Liver (tissue), 9 donors: ENCODE results near the gene CYP2S1. TPM values are rescaled to one million over a fixed set of nuclear protein-coding genes. Genes with fewer than 3 reads are reported as not detected.
"Not testable (repeated sequence)": the region's sequence is repeated elsewhere in the genome, so short reads cannot be mapped to it uniquely, and the experiment has no call there.

ENCODE experiments used
- DNase-seq: peaks from one replicate; pipeline ENCODE4 v3.0.0-alpha.2; 2017; ENCODE audit warnings: low spot score
- H3K27ac ChIP-seq, 2 donors: one replicate each; pipeline ENCODE4 v1.7.0; 2013; ENCODE audit warnings: inconsistent platforms in 2 of 2, low read length in 2 of 2, control low read depth in 1 of 2, low read depth in 1 of 2, mild to moderate bottlenecking in 1 of 2
- H3K27me3 ChIP-seq, 4 donors: one replicate each; pipeline versions ENCODE4 v1.6.1 to v1.7.0; 2013; ENCODE audit warnings: low read length in 3 of 4, inconsistent platforms in 1 of 4, mild to moderate bottlenecking in 1 of 4, moderate library complexity in 1 of 4; ENCODE audit not compliant: control insufficient read depth in 4 of 4, insufficient read depth in 4 of 4
- H3K36me3 ChIP-seq, 4 donors: one replicate each; pipeline versions ENCODE4 v1.6.1 to v1.7.0; 2013; ENCODE audit warnings: low read length in 3 of 4, mild to moderate bottlenecking in 3 of 4, low read depth in 1 of 4, moderate library complexity in 1 of 4; ENCODE audit not compliant: control insufficient read depth in 4 of 4, insufficient read depth in 3 of 4
- H3K4me1 ChIP-seq, 4 donors: one replicate each; pipeline versions ENCODE4 v1.6.1 to v1.7.0; 2013; ENCODE audit warnings: low read length in 3 of 4, mild to moderate bottlenecking in 3 of 4, moderate library complexity in 1 of 4; ENCODE audit not compliant: control insufficient read depth in 4 of 4, insufficient read depth in 4 of 4
- H3K4me3 ChIP-seq, 3 donors: one replicate each; pipeline versions ENCODE4 v1.6.1 to v1.7.0; 2013; ENCODE audit warnings: low read length in 3 of 3, control low read depth in 1 of 3, low read depth in 1 of 3, mild to moderate bottlenecking in 1 of 3
- H3K9ac ChIP-seq, 2 donors: one replicate each; pipeline ENCODE4 v1.7.0; 2013; ENCODE audit warnings: low read length in 2 of 2, mild to moderate bottlenecking in 2 of 2, moderate library complexity in 2 of 2, control low read depth in 1 of 2, low read depth in 1 of 2
- H3K9me3 ChIP-seq, 4 donors: one replicate each; pipeline versions ENCODE4 v1.6.1 to v1.7.0; 2013; ENCODE audit warnings: low read length in 3 of 4; ENCODE audit not compliant: control insufficient read depth in 4 of 4
- ATF3 ChIP-seq: IDR thresholded peaks from 2 replicates; pipeline ENCODE4 v1.6.1; 2016; ENCODE audit warnings: antibody characterized with exemption
- CTCF ChIP-seq: fragments of 150-350 bp; IDR thresholded peaks from 2 replicates; pipeline ENCODE4 v1.5.1; 2017; ENCODE audit warnings: improper control_type of control experiment, low read depth, low read length; ENCODE audit not compliant: missing input control
- EGR1 ChIP-seq, 2 donors: IDR thresholded peaks; 2 replicates each; pipeline ENCODE4 v1.6.1; 2016 to 2018; ENCODE audit warnings: antibody characterized with exemption in 2 of 2, low read depth in 2 of 2
- FOXA1 ChIP-seq: IDR thresholded peaks from 2 replicates; pipeline ENCODE4 v1.6.1; 2016; ENCODE audit warnings: antibody characterized with exemption
- FOXA2 ChIP-seq: IDR thresholded peaks from 2 replicates; pipeline ENCODE4 v1.6.1; 2016; ENCODE audit warnings: antibody characterized with exemption
- GABPA ChIP-seq, 2 donors: IDR thresholded peaks in 1 of 2; conservative IDR thresholded peaks in 1 of 2; 2 replicates each; pipeline ENCODE4 v1.6.1; 2016; ENCODE audit warnings: antibody characterized with exemption in 2 of 2, mild to moderate bottlenecking in 1 of 2, moderate library complexity in 1 of 2
- HNF4A ChIP-seq, 2 donors: conservative IDR thresholded peaks; 2 replicates each; pipeline ENCODE4 v1.6.1; 2016; ENCODE audit warnings: antibody characterized with exemption in 2 of 2, mild to moderate bottlenecking in 2 of 2
- HNF4G ChIP-seq: IDR thresholded peaks from 2 replicates; pipeline ENCODE4 v1.6.1; 2016; ENCODE audit warnings: antibody characterized with exemption
- JUND ChIP-seq, 2 donors: IDR thresholded peaks; 2 replicates each; pipeline ENCODE4 v1.6.1; 2016; ENCODE audit warnings: antibody characterized with exemption in 2 of 2
- MAX ChIP-seq: IDR thresholded peaks from 2 replicates; pipeline ENCODE4 v1.6.1; 2016; ENCODE audit warnings: antibody characterized with exemption
- NR2F2 ChIP-seq: IDR thresholded peaks from 2 replicates; pipeline ENCODE4 v1.6.1; 2016; ENCODE audit warnings: antibody characterized with exemption
- RAD21 ChIP-seq, 2 donors: IDR thresholded peaks; 2 replicates each; pipeline ENCODE4 v1.6.1; 2016; ENCODE audit warnings: antibody characterized with exemption in 2 of 2, mild to moderate bottlenecking in 2 of 2
- REST ChIP-seq: IDR thresholded peaks from 2 replicates; pipeline ENCODE4 v1.6.1; 2016; ENCODE audit warnings: antibody characterized with exemption, mild to moderate bottlenecking
- RXRA ChIP-seq, 2 donors: IDR thresholded peaks; 2 replicates each; pipeline ENCODE4 v1.6.1; 2017 to 2018; ENCODE audit warnings: antibody characterized with exemption in 2 of 2, mild to moderate bottlenecking in 1 of 2
- SP1 ChIP-seq: IDR thresholded peaks from 2 replicates; pipeline ENCODE4 v1.6.1; 2018; ENCODE audit warnings: antibody characterized with exemption, mild to moderate bottlenecking
- TAF1 ChIP-seq: conservative IDR thresholded peaks from 2 replicates; pipeline ENCODE4 v1.6.1; 2016; ENCODE audit warnings: antibody characterized with exemption, mild to moderate bottlenecking
- YY1 ChIP-seq: IDR thresholded peaks from 2 replicates; pipeline ENCODE4 v1.6.1; 2016; ENCODE audit warnings: antibody characterized with exemption, mild to moderate bottlenecking
- ZBTB33 ChIP-seq: IDR thresholded peaks from 2 replicates; pipeline ENCODE4 v1.6.1; 2016; ENCODE audit warnings: antibody characterized with exemption
- WGBS: extraction: QIAGEN DNeasy Blood & Tissue Kit; methylation state at CpG from one replicate; pipeline ENCODE4 v1.1.7; 2013; 5-methylcytosine and 5-hydroxymethylcytosine counted together
- polyA plus RNA-seq, 2 donors: library from polyadenylated mRNA; stranded (reverse) in 1 of 2; unstranded in 1 of 2; fragments of 200-250 nt in 1 of 2; fragments of >200 nt in 1 of 2; fragmentation: Nextera tagmentation in 1 of 2; extraction: Ambion mirVana in 1 of 2; gene quantifications; one replicate each; pipeline versions ENCODE4 v1.2.1 to v1.2.3, GENCODE V29; 2013 to 2015
- total RNA-seq, 2 donors: library from RNA; depleted of rRNA; stranded (reverse); fragments of >200 nt; gene quantifications; one replicate each; pipeline ENCODE4 v1.2.3, GENCODE V29; 2014
- donor health status: healthy.
- donor health status: healthy.
- donor health status: healthy.
- donor health status: healthy.
- donor health status: healthy.

Gene CYP2S1
- total and polyA plus RNA-seq, 4 donors: 0.35 to 1.9 (median 1.5) TPM

- H3K27ac ChIP-seq: no peak overlapping the region
- 88% methylated on average over 18 of the region's 18 CpGs for WGBS
- H3K27me3 ChIP-seq: peaks cover 0 to 3% (median under 1%) of the 10 kb centered on the region in 4 donors
- no peak overlapping the region for H3K4me3 ChIP-seq
- TF ChIP-seq TAF1 (no peak), HNF4A (conservative IDR thresholded peaks at IDR 0.05) (no peak), FOXA2 (no peak), RAD21 (IDR thresholded peaks at IDR 0.05) (no peak), HNF4G (no peak), ZBTB33 (no peak), JUND (IDR thresholded peaks at IDR 0.05) (no peak), MAX (no peak), ATF3 (no peak), RXRA (IDR thresholded peaks at IDR 0.05) (no peak), EGR1 (IDR thresholded peaks at IDR 0.05; ENCODE audit: low read depth in 2 of 2) (no peak), SP1 (no peak), YY1 (no peak), REST (no peak), FOXA1 (no peak), CTCF (no peak), GABPA (IDR thresholded peaks at IDR 0.05 in 1 of 2, conservative IDR thresholded peaks at IDR 0.05 in 1 of 2) (no peak), NR2F2 (no peak)
- no peaks in the 10 kb centered on the region for H3K4me1 ChIP-seq
- H3K9me3 ChIP-seq: no peaks in the 10 kb centered on the region
- H3K36me3 ChIP-seq: no peaks in the 10 kb centered on the region
- no peak for DNase-seq
- H3K9ac ChIP-seq: no peak overlapping the region
Measured at GRCh38 chr19:41203371-41203770, 10.4 kb downstream of the CYP2S1 start.

GRCh38 chr19:41204338-41204737, 11.3 kb downstream of the CYP2S1 start:
- WGBS: 44% methylated on average over 7 of the region's 7 CpGs
- peak; percentile 69 for DNase-seq

More at GRCh38 chr19:41204338-41204737, 11.3 kb downstream of the CYP2S1 start:
- not testable (repeated sequence) for H3K4me1 ChIP-seq, H3K4me3 ChIP-seq, H3K27me3 ChIP-seq, H3K27ac ChIP-seq, H3K36me3 ChIP-seq, H3K9ac ChIP-seq, H3K9me3 ChIP-seq
- peak; percentile 92 to 95 for TF ChIP-seq RAD21 (IDR thresholded peaks at IDR 0.05)
- TF ChIP-seq CTCF: peak; percentile 95
- TF ChIP-seq RXRA (IDR thresholded peaks at IDR 0.05): peak in 1 of 2 donors; percentile 47
- peak in 1 of 2 donors; percentile 11 for TF ChIP-seq HNF4A (conservative IDR thresholded peaks at IDR 0.05)
